Stimulated activated CD4-positive, alpha-beta T cell treated with anti-CD3 and anti-CD28 coated beads, TNF-alpha, amount 100 ng/mL, for 1 hour (primary cell): ENCODE measurements around the gene IL17RD.

Experiments used
- DNase-seq, 3 donors: peaks; one replicate each; pipeline ENCODE4 v3.0.0-alpha.2; 2020; ENCODE audit warnings: low read depth in 3 of 3, low spot score in 1 of 3

The IL17RD gene

GRCh38 chr3:57158813-57159738 lies 6.1 kb downstream of the IL17RD start:
- no peak for DNase-seq

- DNase-seq: no peak
Observed at GRCh38 chr3:57158325-57158724, 6.8 kb downstream of the IL17RD start.

GRCh38 chr3:57157545-57157944 lies 7.6 kb downstream of the IL17RD start:
- DNase-seq: no peak

GRCh38 chr3:57155310-57155643 lies 9.9 kb downstream of the IL17RD start:
- no peak for DNase-seq

- DNase-seq: no peak
Observed at GRCh38 chr3:57154470-57155309, 10.5 kb downstream of the IL17RD start.

- DNase-seq: no peak
Observed at GRCh38 chr3:57152151-57153143, 12.7 kb downstream of the IL17RD start.

- no peak for DNase-seq
Observed at GRCh38 chr3:57151749-57152148, 13.4 kb downstream of the IL17RD start.

- DNase-seq: no peak
Observed at GRCh38 chr3:57151021-57151449, 14.1 kb downstream of the IL17RD start.

GRCh38 chr3:57150113-57150581 lies 15.0 kb downstream of the IL17RD start:
- no peak for DNase-seq

- no peak for DNase-seq
Observed at GRCh38 chr3:57147071-57147470, 18.1 kb downstream of the IL17RD start.

- no peak for DNase-seq
Observed at GRCh38 chr3:57145852-57146251, 19.3 kb downstream of the IL17RD start.

GRCh38 chr3:57144952-57145351 lies 20.2 kb downstream of the IL17RD start:
- no peak for DNase-seq

- DNase-seq: no peak
Observed at GRCh38 chr3:57143886-57144459, 21.2 kb downstream of the IL17RD start.

- DNase-seq: no peak
Observed at GRCh38 chr3:57142411-57142723, 22.8 kb downstream of the IL17RD start.

GRCh38 chr3:57141719-57142410 lies 23.3 kb downstream of the IL17RD start:
- DNase-seq: no peak

GRCh38 chr3:57140894-57141293 lies 24.3 kb downstream of the IL17RD start:
- no peak for DNase-seq

- no peak for DNase-seq
Observed at GRCh38 chr3:57135964-57136719, 29.0 kb downstream of the IL17RD start.

- no peak for DNase-seq
Observed at GRCh38 chr3:57133157-57133556, 32.0 kb downstream of the IL17RD start.

- DNase-seq: no peak
Observed at GRCh38 chr3:57132674-57133073, 32.5 kb downstream of the IL17RD start.
